ENCODE results near the gene SUGT1. TPM values are rescaled to one million over a fixed set of nuclear protein-coding genes. Genes with fewer than 3 reads are reported as not detected.
"Not testable (repeated sequence)": the region's sequence is repeated elsewhere in the genome, so short reads cannot be mapped to it uniquely, and the experiment has no call there.

SUGT1 gene
- total RNA-seq, 2 donors from 2014 or later: 33.4 to 38.3 TPM

DNA sequence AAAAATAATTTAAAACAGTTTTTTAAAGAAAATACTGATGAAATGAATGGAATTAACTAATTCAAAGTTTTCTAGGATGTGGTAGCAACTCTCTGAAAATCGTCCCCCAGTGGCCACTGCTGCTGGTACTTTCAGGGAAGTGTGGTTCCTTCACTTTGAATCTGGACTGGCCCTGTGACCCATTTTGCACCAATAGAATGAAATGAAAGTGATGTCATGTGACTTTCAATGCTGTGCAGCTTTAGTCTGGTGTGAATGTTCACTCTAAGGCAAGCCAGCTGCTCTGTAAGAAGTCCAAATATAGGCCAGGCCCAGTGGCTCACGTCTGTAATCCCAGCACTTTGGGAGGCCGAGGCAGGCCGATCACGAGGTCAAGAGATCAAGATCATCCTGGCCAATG is 36.8 kb upstream of the SUGT1 start:
- no peak overlapping the region for H3K27ac ChIP-seq
- no peaks in the 10 kb centered on the region for H3K27me3 ChIP-seq
- no peaks in the 10 kb centered on the region for H3K36me3 ChIP-seq
- H3K4me3 ChIP-seq: no peak overlapping the region
- TF ChIP-seq CTCF (IDR thresholded peaks at IDR 0.05): no peak
- no peak for DNase-seq (ENCODE audit: low spot score)
- H3K4me1 ChIP-seq: peaks cover 0 to 11% of the 10 kb centered on the region in 2 donors
- H3K9me3 ChIP-seq: no peaks in the 10 kb centered on the region

GRCh38 chr13:52617070-52618060 is 35.3 kb upstream of the SUGT1 start:
- Histone ChIP-seq H3K27ac (peak overlapping the region; percentile 74 to 82), H3K4me1 (peaks cover 0 to 11% of the 10 kb centered on the region in 2 donors), H3K9me3 (no peaks in the 10 kb centered on the region), H3K27me3 (no peaks in the 10 kb centered on the region), H3K4me3 (peak overlapping the region; percentile 59 to 79), H3K36me3 (peaks cover under 1% of the 10 kb centered on the region)
- no peak for TF ChIP-seq CTCF (IDR thresholded peaks at IDR 0.05)
- peak; percentile 79 for DNase-seq (ENCODE audit: low spot score)

DNA sequence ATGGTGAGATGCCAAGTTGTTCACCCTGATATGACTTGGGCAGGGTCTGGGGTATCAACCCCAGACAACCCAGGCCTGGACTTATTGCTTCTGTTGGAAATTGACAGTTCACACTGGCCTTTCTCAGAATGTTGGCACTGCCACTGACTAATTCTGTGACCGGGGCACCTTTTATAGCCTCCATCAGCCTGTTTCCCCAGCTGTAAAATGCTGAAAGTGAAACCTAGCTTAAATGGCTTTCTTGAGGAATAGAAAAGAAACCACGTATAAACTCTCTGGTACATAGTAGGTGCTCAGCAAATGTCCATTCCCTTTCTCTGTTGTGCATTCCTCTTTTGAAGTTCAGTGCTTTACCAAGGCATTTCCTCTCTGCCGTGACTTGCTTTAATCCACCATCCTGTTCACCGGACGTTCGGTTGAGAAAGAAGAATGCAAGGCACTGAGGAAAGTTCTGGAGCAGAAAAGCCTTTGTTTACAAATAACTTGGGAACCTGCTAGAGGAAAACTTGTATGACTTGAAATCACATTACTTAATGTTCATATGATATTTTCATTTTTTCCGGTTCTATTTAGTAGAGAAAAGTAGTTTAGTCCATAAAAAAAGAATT is 21.4 kb upstream of the SUGT1 start:
- H3K4me1 ChIP-seq; H3K27ac ChIP-seq; DNase-seq (ENCODE audit: low spot score); H3K4me3 ChIP-seq; H3K9me3 ChIP-seq; H3K27me3 ChIP-seq: not testable (repeated sequence)
- peaks cover 24% of the 10 kb centered on the region for H3K36me3 ChIP-seq

GRCh38 chr13:52638666-52639328 is 13.8 kb upstream of the SUGT1 start:
- H3K4me3 ChIP-seq: no peak overlapping the region
- no peak overlapping the region for H3K27ac ChIP-seq
- peaks cover under 1% of the 10 kb centered on the region for H3K36me3 ChIP-seq
- H3K9me3 ChIP-seq: no peaks in the 10 kb centered on the region
- H3K27me3 ChIP-seq: no peaks in the 10 kb centered on the region
- no peak for DNase-seq (ENCODE audit: low spot score)
- TF ChIP-seq CTCF (IDR thresholded peaks at IDR 0.05): no peak
- H3K4me1 ChIP-seq: no peaks in the 10 kb centered on the region

DNA sequence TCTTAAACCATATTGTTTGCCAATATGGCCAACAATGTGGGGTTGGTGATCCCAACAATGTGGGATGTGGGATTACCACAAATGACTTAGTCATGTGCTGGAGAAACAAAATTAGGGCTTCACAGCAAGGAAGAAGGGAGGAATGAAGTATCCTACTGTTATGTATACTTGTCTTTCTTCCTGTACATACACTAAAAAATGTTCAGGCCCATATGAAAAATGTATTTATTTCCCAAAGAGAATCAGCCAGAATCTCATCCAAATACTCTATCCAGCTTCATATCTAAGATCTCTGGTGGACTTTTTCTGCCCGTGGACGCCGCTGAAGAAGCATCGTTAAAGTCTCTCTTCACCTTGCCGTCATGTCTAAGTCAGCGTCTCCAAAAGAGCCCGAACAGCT is 10.5 kb upstream of the SUGT1 start, which contains the start of gene HNRNPA1L2:
Gene HNRNPA1L2, plus strand, starts transcription at position 301 of the 400 bp plus-strand sequence. Its CDS starts 62 bp downstream, at position 363.
- Histone ChIP-seq H3K27me3 (no peaks in the 10 kb centered on the region), H3K4me3 (no peak within 1 kb of the TSS), H3K27ac (no peak within 1 kb of the TSS), H3K4me1 (no peaks in the 10 kb centered on the region), H3K9me3 (no peaks in the 10 kb centered on the region), H3K36me3 (peaks cover 6% of the 10 kb centered on the region)
- no peak for DNase-seq (ENCODE audit: low spot score)
- TF ChIP-seq CTCF (IDR thresholded peaks at IDR 0.05): no peak

GRCh38 chr13:52644108-52644507 is 8.5 kb upstream of the SUGT1 start:
- no peak overlapping the region for H3K27ac ChIP-seq
- no peaks in the 10 kb centered on the region for H3K4me1 ChIP-seq
- TF ChIP-seq CTCF (IDR thresholded peaks at IDR 0.05): no peak
- peaks cover 6% of the 10 kb centered on the region for H3K36me3 ChIP-seq
- H3K4me3 ChIP-seq: no peak overlapping the region
- no peaks in the 10 kb centered on the region for H3K9me3 ChIP-seq
- DNase-seq (ENCODE audit: low spot score): no peak
- H3K27me3 ChIP-seq: no peaks in the 10 kb centered on the region
